Activated T-helper 1 cell treated with Interleukin-2 at 50 U/mL for 16 hours (primary cell): Measurements from ENCODE around the gene KRT26.
"Not testable (repeated sequence)": the region's sequence is repeated elsewhere in the genome, so short reads cannot be mapped to it uniquely, and the experiment has no call there.

ENCODE experiments used
- DNase-seq: peaks from one replicate; pipeline ENCODE4 v3.0.0-alpha.2; 2020; ENCODE audit warnings: low read depth

Gene KRT26

GRCh38 chr17:40772101-40772500 is at the start of gene KRT26:
TSS of gene KRT26 (minus strand) at chr17:40772201. CDS start at chr17:40772113, 88 bp downstream.
- DNase-seq, result no peak

GRCh38 chr17:40821536-40821935 is 49.5 kb upstream of the KRT26 start:
- DNase-seq, result no peak

GRCh38 chr17:40820228-40820838 is 48.3 kb upstream of the KRT26 start:
- no peak for DNase-seq

- no peak for DNase-seq
Measured at GRCh38 chr17:40819528-40820125, 47.6 kb upstream of the KRT26 start.

- peak; percentile 79 for DNase-seq
Measured at GRCh38 chr17:40818733-40819527, 46.9 kb upstream of the KRT26 start.

- DNase-seq, result no peak
Measured at GRCh38 chr17:40818343-40818732, 46.3 kb upstream of the KRT26 start.

- DNase-seq, result no peak
Measured at GRCh38 chr17:40817103-40817682, 45.2 kb upstream of the KRT26 start.

- no peak for DNase-seq
Measured at GRCh38 chr17:40816569-40816968, 44.6 kb upstream of the KRT26 start.

- DNase-seq, result no peak
Measured at GRCh38 chr17:40815381-40815780, 43.4 kb upstream of the KRT26 start.

- DNase-seq, result not testable (repeated sequence)
Measured at GRCh38 chr17:40814657-40815056, 42.7 kb upstream of the KRT26 start.

GRCh38 chr17:40813804-40814203 is 41.8 kb upstream of the KRT26 start:
- no peak for DNase-seq

- no peak for DNase-seq
Measured at GRCh38 chr17:40812639-40813038, 40.6 kb upstream of the KRT26 start.

- no peak for DNase-seq
Measured at GRCh38 chr17:40810494-40810893, 38.5 kb upstream of the KRT26 start.

- DNase-seq, result no peak
Measured at GRCh38 chr17:40809721-40810421, 37.9 kb upstream of the KRT26 start.

GRCh38 chr17:40806131-40806530 is 34.1 kb upstream of the KRT26 start:
- DNase-seq, result no peak

- DNase-seq, result peak; percentile 57
Measured at GRCh38 chr17:40803617-40804082, 31.6 kb upstream of the KRT26 start.

GRCh38 chr17:40801157-40801556 is 29.2 kb upstream of the KRT26 start:
- DNase-seq, result no peak

GRCh38 chr17:40800381-40800780 is 28.4 kb upstream of the KRT26 start:
- DNase-seq, result no peak

GRCh38 chr17:40799859-40800258 is 27.9 kb upstream of the KRT26 start, which contains the start of gene KRT28:
TSS of gene KRT28 (minus strand) at chr17:40799959. CDS start at chr17:40799893, 66 bp downstream.
- DNase-seq, result no peak

GRCh38 chr17:40796846-40797245 is 24.8 kb upstream of the KRT26 start:
- no peak for DNase-seq

GRCh38 chr17:40795019-40795667 is 23.1 kb upstream of the KRT26 start:
- no peak for DNase-seq
